Spleen (tissue), 11 donors: ENCODE results near the gene KLK7. TPM values are rescaled to one million over a fixed set of nuclear protein-coding genes. Genes with fewer than 3 reads are reported as not detected.

ENCODE experiments used
- DNase-seq: peaks from one replicate; pipeline ENCODE4 v3.0.0-alpha.2; 2020
- H3K27ac ChIP-seq, 8 donors: fragments of 200-600 bp; sonication (generic) in 7 of 8; 1 replicate in 4 of 8; 2 replicates in 4 of 8; pipeline versions ENCODE4 v1.5.0 to v1.8.0; 2016 to 2021; ENCODE audit warnings: inconsistent platforms in 4 of 8, mild to moderate bottlenecking in 4 of 8, moderate library complexity in 1 of 8
- H3K27me3 ChIP-seq, 7 donors: fragments of 200-600 bp; sonication (generic) in 6 of 7; replicated peaks in 1 of 7; 1 replicate in 4 of 7; 2 replicates in 3 of 7; pipeline versions ENCODE4 v1.5.0 to v1.8.0; 2016 to 2021; ENCODE audit warnings: inconsistent platforms in 3 of 7, mild to moderate bottlenecking in 1 of 7
- H3K36me3 ChIP-seq, 6 donors: fragments of 200-600 bp; sonication (generic) in 5 of 6; 1 replicate in 4 of 6; 2 replicates in 2 of 6; pipeline versions ENCODE4 v1.5.0 to v1.8.0; 2016 to 2021; ENCODE audit warnings: inconsistent platforms in 2 of 6
- H3K4me1 ChIP-seq, 6 donors: fragments of 200-600 bp; sonication (generic) in 5 of 6; 1 replicate in 3 of 6; 2 replicates in 3 of 6; pipeline versions ENCODE4 v1.5.0 to v1.8.0; 2016 to 2021; ENCODE audit warnings: inconsistent platforms in 3 of 6
- H3K4me3 ChIP-seq, 8 donors: fragments of 200-600 bp; sonication (generic) in 7 of 8; 1 replicate in 4 of 8; 2 replicates in 4 of 8; pipeline versions ENCODE4 v1.5.0 to v1.8.0; 2016 to 2021; ENCODE audit warnings: inconsistent platforms in 4 of 8, mild to moderate bottlenecking in 4 of 8, moderate library complexity in 2 of 8
- H3K9me3 ChIP-seq, 8 donors: fragments of 200-600 bp; sonication (generic) in 7 of 8; 1 replicate in 4 of 8; 2 replicates in 4 of 8; pipeline versions ENCODE4 v1.5.0 to v1.8.0; 2016 to 2021; ENCODE audit warnings: inconsistent platforms in 4 of 8
- CTCF ChIP-seq, 11 experiments: fragments of 200-600 bp in 7 of 11; fragments of 450-650 bp in 4 of 11; sonication (generic) in 4 of 11; IDR thresholded peaks in 8 of 11; conservative IDR thresholded peaks in 3 of 11; 1 replicate in 7 of 11; 2 replicates in 4 of 11; pipeline versions ENCODE4 v1.4.0 to v1.8.0; 2016 to 2021; ENCODE audit warnings: antibody characterized with exemption in 11 of 11, inconsistent platforms in 4 of 11, mild to moderate bottlenecking in 1 of 11
- POLR2A ChIP-seq, 3 donors: fragments of 450-650 bp; IDR thresholded peaks; one replicate each; pipeline ENCODE4 v1.5.1; 2017; ENCODE audit warnings: antibody characterized with exemption in 3 of 3, mild to moderate bottlenecking in 1 of 3
- POLR2AphosphoS5 ChIP-seq, 3 donors: sonication (generic); formaldehyde crosslinking; IDR thresholded peaks; one replicate each; pipeline ENCODE4 v1.5.1; 2017; ENCODE audit warnings: antibody characterized with exemption in 3 of 3
- WGBS, 5 donors: extraction: QIAGEN DNeasy Blood & Tissue Kit in 3 of 5; methylation state at CpG; one replicate each; pipeline versions ENCODE4 v1.1.5 to v1.1.7; 2013 to 2018; 5-methylcytosine and 5-hydroxymethylcytosine counted together
- intact Hi-C: fragments of 100-400 bp; cut with DNase I; formaldehyde crosslinking; loops from one replicate; pipeline ENCODE4 v1.15.0; 2023; ENCODE audit warnings: low total_unique reads
- polyA plus RNA-seq, 3 donors: library from polyadenylated mRNA; stranded (reverse); fragments of 200-250 nt; gene quantifications; one replicate each; pipeline ENCODE4 v1.2.1, GENCODE V29; 2013
- total RNA-seq, 7 donors: library from RNA; depleted of rRNA in 3 of 7; stranded (reverse); fragments of >200 nt in 3 of 7; fragmentation: NEBNext Ultra II Directional in 4 of 7; extraction: Animal tissue kit (Norgen Biotek cat#: 25700) in 4 of 7; gene quantifications; one replicate each; pipeline versions ENCODE4 v1.1.0 to v1.2.1, GENCODE V29; 2016 to 2021
- donor health status: healthy with polysubstance abuse.
- donor health status: DM: no; HTN: no; CAD: no; lungs with moderate emphysema.
- donor health status: DM: no; HTN: no; CAD: no.
- donor health status: Bipolar disorder and iron deficiency.
- donor health status: healthy.
- donor health status: DM: no; HTN: no; CAD: no.
- donor health status: DM: yes; HTN: yes; CAD: no.

Gene KLK7
- total and polyA plus RNA-seq, 10 donors = 0.03 to 1.6 (median 0.23) TPM; not detected in 5

GRCh38 chr19:50933640-50934039 is 50.1 kb downstream of the KLK7 start:
- WGBS, 5 donors = 69 to 77% (median 75%) methylated on average over 8 of the region's 8 CpGs
- Histone ChIP-seq H3K4me1 (peaks cover 0 to 7% (median 0%) of the 10 kb centered on the region in 6 donors), H3K27ac (no peak overlapping the region), H3K36me3 (no peaks in the 10 kb centered on the region), H3K9me3 (no peaks in the 10 kb centered on the region), H3K27me3 (peaks cover 0 to 85% (median 0%) of the 10 kb centered on the region in 7 donors), H3K4me3 (no peak overlapping the region)
- TF ChIP-seq POLR2AphosphoS5 (IDR thresholded peaks at IDR 0.05) (no peak), POLR2A (IDR thresholded peaks at IDR 0.05) (no peak), CTCF (IDR thresholded peaks at IDR 0.05 in 8 of 11, conservative IDR thresholded peaks at IDR 0.05 in 3 of 11) (no peak)
- intact Hi-C loops = no loop called here
- DNase-seq = no peak

DNA sequence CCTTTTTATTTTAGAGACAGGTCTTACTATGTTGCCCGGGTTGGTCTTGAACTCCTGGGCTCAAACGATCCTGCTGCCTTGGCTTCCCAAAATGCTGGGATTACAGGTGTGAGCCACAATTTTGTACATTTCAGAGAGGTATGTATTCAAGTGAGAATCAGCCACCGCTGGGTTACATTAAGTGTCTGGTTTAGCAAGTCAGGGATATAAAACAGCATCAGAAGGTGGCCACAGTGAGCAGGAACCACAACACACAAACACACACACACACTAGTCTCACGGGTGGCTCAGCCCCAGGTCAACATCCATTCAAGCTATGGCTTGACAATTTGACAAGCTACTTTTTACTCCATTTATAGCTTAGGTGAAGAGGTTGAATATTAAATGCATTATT is 51.0 kb downstream of the KLK7 start:
- DNase-seq = no peak
- intact Hi-C loops = no loop called here
- Histone ChIP-seq H3K36me3 (no peaks in the 10 kb centered on the region), H3K27me3 (peaks cover 0 to 90% (median 0%) of the 10 kb centered on the region in 7 donors), H3K4me1 (peaks cover 0 to 7% (median 0%) of the 10 kb centered on the region in 6 donors), H3K9me3 (no peaks in the 10 kb centered on the region), H3K4me3 (no peak overlapping the region), H3K27ac (no peak overlapping the region)
- TF ChIP-seq POLR2A (IDR thresholded peaks at IDR 0.05) (no peak), CTCF (IDR thresholded peaks at IDR 0.05 in 8 of 11, conservative IDR thresholded peaks at IDR 0.05 in 3 of 11) (no peak), POLR2AphosphoS5 (IDR thresholded peaks at IDR 0.05) (no peak)
- 61 to 73% (median 67%) methylated on average over 4 of the region's 4 CpGs for whole genome bisulfite sequencing, 5 donors

GRCh38 chr19:50932018-50932689 is 51.6 kb downstream of the KLK7 start:
- no peak for TF ChIP-seq POLR2AphosphoS5 (IDR thresholded peaks at IDR 0.05)
- no peak for TF ChIP-seq POLR2A (IDR thresholded peaks at IDR 0.05)
- TF ChIP-seq CTCF (IDR thresholded peaks at IDR 0.05 in 8 of 11, conservative IDR thresholded peaks at IDR 0.05 in 3 of 11) = no peak
- no peak overlapping the region for H3K27ac ChIP-seq
- H3K27me3 ChIP-seq = peaks cover 0 to 93% (median 0%) of the 10 kb centered on the region in 7 donors
- 78 to 94% (median 89%) methylated on average over 11 of the region's 11 CpGs for WGBS, 5 donors
- H3K36me3 ChIP-seq = no peaks in the 10 kb centered on the region
- H3K4me1 ChIP-seq = peaks cover 0 to 7% (median 0%) of the 10 kb centered on the region in 6 donors
- intact Hi-C loops = no loop called here
- DNase-seq = no peak
- H3K4me3 ChIP-seq = no peak overlapping the region
- no peaks in the 10 kb centered on the region for H3K9me3 ChIP-seq

DNA sequence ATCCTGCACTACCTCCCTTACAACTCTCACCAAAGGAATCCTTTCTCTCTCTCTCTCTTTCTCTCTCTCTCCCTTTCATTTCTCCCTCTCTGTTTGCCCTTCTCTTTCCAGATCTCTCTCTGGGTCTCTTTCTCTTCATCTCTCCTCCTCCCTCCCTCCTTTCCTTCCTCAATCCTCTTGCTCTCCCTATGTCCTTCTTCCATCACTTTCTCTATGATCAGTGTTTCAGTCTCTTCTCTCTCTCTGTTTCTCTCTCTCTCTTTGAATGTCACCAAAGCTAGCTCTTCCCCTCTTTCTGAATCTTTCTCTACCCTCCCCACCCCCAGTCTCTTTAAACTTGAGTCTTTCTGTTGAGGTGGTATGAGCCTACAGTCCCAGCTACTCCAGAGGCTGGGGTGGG is 52.7 kb downstream of the KLK7 start:
- Histone ChIP-seq H3K36me3 (no peaks in the 10 kb centered on the region), H3K27me3 (peaks cover 0 to 89% (median 0%) of the 10 kb centered on the region in 7 donors), H3K4me1 (peaks cover 0 to 7% (median 0%) of the 10 kb centered on the region in 6 donors), H3K27ac (no peak overlapping the region), H3K9me3 (no peaks in the 10 kb centered on the region), H3K4me3 (no peak overlapping the region)
- TF ChIP-seq CTCF (IDR thresholded peaks at IDR 0.05 in 8 of 11, conservative IDR thresholded peaks at IDR 0.05 in 3 of 11) (no peak), POLR2A (IDR thresholded peaks at IDR 0.05) (no peak), POLR2AphosphoS5 (IDR thresholded peaks at IDR 0.05) (no peak)
- intact Hi-C loops = no loop called here
- DNase-seq = no peak
